GM21528 (cell line): ENCODE data around the gene GMEB2.
"Not testable (repeated sequence)": the region's sequence is repeated elsewhere in the genome, so short reads cannot be mapped to it uniquely, and the experiment has no call there.

Source experiments
- ATAC-seq: cut with Tn5 transposase; IDR thresholded peaks from one replicate; pipeline ENCODE4 v1.9.1; 2021; ENCODE audit warnings: mild to moderate bottlenecking, moderate library complexity; ENCODE audit not compliant: unreplicated experiment, low FRiP score

The GMEB2 gene

GRCh38 chr20:63626424-63627128 lies at the start of gene GMEB2:
TSS of gene GMEB2 (minus strand) at chr20:63627101. CDS start at chr20:63619397, 7,704 bp downstream.
- peak; percentile 47 for ATAC-seq

GRCh38 chr20:63675681-63676368 lies 48.9 kb upstream of the GMEB2 start:
- ATAC-seq = no peak

- no peak for ATAC-seq
These were observed 47.0 kb upstream of the GMEB2 start for GRCh38 chr20:63673951-63674350.

GRCh38 chr20:63672666-63673065 lies 45.8 kb upstream of the GMEB2 start:
- ATAC-seq = no peak

- not testable (repeated sequence) for ATAC-seq
These were observed 44.8 kb upstream of the GMEB2 start for GRCh38 chr20:63671695-63672094.

- no peak for ATAC-seq
These were observed 41.5 kb upstream of the GMEB2 start for GRCh38 chr20:63668351-63668750.

GRCh38 chr20:63667858-63668257 lies 41.0 kb upstream of the GMEB2 start:
- no peak for ATAC-seq

- no peak for ATAC-seq
These were observed 38.8 kb upstream of the GMEB2 start for GRCh38 chr20:63665708-63666107.

- ATAC-seq = no peak
These were observed 38.1 kb upstream of the GMEB2 start for GRCh38 chr20:63664861-63665594.

- no peak for ATAC-seq
These were observed 37.4 kb upstream of the GMEB2 start for GRCh38 chr20:63664143-63664851.

GRCh38 chr20:63663332-63664066 lies 36.6 kb upstream of the GMEB2 start:
- ATAC-seq = no peak

- ATAC-seq = no peak
These were observed 35.9 kb upstream of the GMEB2 start for GRCh38 chr20:63662813-63663189.

GRCh38 chr20:63661959-63662812 lies 35.3 kb upstream of the GMEB2 start:
- ATAC-seq = no peak

- ATAC-seq = no peak
These were observed 34.2 kb upstream of the GMEB2 start for GRCh38 chr20:63661108-63661507.

GRCh38 chr20:63660622-63661021 lies 33.7 kb upstream of the GMEB2 start:
- no peak for ATAC-seq

- not testable (repeated sequence) for ATAC-seq
These were observed 33.3 kb upstream of the GMEB2 start for GRCh38 chr20:63660174-63660573.

- no peak for ATAC-seq
These were observed 32.5 kb upstream of the GMEB2 start for GRCh38 chr20:63659370-63659769.

GRCh38 chr20:63658749-63659187 lies 31.9 kb upstream of the GMEB2 start:
- ATAC-seq = peak; percentile 26
